ENCODE results near the gene GOLM1. TPM values are rescaled to one million over a fixed set of nuclear protein-coding genes. Genes with fewer than 3 reads are reported as not detected.

GOLM1 gene
- total RNA-seq, 1 donor from 2014 or later, result 92.6 TPM

DNA sequence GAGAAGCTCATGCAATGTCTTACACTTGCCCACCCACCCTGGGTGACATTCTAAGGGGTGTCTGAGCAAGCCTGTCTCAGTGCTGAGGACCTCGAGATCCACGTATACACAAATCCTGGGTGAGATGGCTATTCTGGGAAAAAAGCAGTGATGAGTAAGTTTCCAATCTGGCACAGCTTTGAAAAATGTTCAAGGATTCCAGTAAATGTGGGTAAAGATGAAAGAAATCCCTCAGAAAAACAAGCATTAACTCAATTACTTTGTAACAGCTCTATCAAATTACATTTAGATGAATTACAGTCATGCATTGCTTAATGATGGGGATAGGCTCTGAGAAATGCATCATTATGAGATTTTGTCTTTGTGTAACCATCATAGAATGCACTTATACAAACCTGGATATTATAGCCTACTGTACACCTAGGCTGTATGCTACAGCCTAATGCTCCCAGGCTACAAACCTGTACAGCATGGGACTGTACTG, 26.9 kb downstream of the GOLM1 start:
- Histone ChIP-seq H3K36me3 (ENCODE audit: control insufficient read depth, insufficient read depth, low read length) (no peaks in the 10 kb centered on the region), H3K4me3 (ENCODE audit: low read depth, low read length) (no peak overlapping the region), H3K27me3 (ENCODE audit: control insufficient read depth, insufficient read depth, low read length) (no peaks in the 10 kb centered on the region)
- DNase-seq (ENCODE audit: low read depth), result no peak
- TF ChIP-seq, protein P1, sequence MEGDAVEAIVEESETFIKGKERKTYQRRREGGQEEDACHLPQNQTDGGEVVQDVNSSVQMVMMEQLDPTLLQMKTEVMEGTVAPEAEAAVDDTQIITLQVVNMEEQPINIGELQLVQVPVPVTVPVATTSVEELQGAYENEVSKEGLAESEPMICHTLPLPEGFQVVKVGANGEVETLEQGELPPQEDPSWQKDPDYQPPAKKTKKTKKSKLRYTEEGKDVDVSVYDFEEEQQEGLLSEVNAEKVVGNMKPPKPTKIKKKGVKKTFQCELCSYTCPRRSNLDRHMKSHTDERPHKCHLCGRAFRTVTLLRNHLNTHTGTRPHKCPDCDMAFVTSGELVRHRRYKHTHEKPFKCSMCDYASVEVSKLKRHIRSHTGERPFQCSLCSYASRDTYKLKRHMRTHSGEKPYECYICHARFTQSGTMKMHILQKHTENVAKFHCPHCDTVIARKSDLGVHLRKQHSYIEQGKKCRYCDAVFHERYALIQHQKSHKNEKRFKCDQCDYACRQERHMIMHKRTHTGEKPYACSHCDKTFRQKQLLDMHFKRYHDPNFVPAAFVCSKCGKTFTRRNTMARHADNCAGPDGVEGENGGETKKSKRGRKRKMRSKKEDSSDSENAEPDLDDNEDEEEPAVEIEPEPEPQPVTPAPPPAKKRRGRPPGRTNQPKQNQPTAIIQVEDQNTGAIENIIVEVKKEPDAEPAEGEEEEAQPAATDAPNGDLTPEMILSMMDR (IDR thresholded peaks at IDR 0.05; ENCODE audit: insufficient read depth, low read length, poor library complexity, severe bottlenecking), result no peak

DNA sequence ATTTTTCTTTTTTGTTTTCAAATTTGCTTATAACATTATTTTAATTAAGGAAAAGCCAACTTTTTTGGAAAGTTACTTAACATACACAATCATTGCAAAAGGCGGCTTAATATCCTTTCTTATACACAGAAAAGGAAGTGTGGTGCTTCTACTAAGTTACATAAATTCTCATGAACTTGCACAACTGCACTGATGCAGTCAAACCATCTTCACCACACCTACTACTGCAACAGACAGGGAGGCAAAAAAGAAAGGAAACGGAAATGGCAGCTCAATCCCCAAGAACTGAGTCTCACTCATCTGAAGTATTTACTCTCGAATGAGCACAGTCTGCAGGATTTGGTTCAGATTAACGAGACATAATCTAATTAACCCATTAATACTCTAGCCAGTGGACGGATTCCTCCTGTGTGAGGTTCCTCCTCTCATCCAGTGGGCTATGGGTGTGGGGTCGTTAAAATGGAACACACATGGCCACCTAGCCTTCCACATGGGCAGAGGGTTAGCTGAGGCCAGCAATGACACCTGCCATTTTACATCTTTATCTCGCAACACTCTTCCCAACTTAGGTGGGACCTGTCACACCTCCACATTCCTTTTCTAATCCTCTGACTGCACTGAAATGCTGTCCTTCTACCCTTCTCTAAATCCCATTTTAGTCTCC, 30.0 kb downstream of the GOLM1 start:
- Histone ChIP-seq H3K27me3 (ENCODE audit: control insufficient read depth, insufficient read depth, low read length) (no peaks in the 10 kb centered on the region), H3K4me3 (ENCODE audit: low read depth, low read length) (no peak overlapping the region), H3K36me3 (ENCODE audit: control insufficient read depth, insufficient read depth, low read length) (no peaks in the 10 kb centered on the region)
- TF ChIP-seq, protein P1 (IDR thresholded peaks at IDR 0.05; ENCODE audit: insufficient read depth, low read length, poor library complexity, severe bottlenecking), result no peak
- no peak for DNase-seq (ENCODE audit: low read depth)

DNA sequence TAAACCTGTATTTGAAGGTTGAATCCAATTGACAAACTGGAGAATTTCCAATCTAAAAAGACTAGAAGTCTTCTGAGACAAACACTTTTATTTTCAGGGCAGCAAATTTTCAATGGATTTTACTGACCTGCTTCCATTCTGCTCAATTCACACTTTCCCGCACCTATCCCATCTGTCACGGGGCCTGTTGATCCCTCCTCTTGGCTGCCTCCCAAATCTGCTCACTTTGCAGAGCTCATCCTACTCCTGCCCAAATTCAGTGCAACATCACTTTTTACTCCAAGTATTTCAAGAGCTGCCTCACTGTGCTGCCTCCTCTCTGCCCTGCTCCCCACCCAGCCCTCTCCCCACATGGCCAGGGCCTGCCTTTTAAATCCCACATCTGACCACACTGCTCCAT, 35.1 kb downstream of the GOLM1 start:
- no peaks in the 10 kb centered on the region for H3K36me3 ChIP-seq (ENCODE audit: control insufficient read depth, insufficient read depth, low read length)
- DNase-seq (ENCODE audit: low read depth), result no peak
- TF ChIP-seq, protein P1 (IDR thresholded peaks at IDR 0.05; ENCODE audit: insufficient read depth, low read length, poor library complexity, severe bottlenecking), result no peak
- H3K4me3 ChIP-seq (ENCODE audit: low read depth, low read length), result no peak overlapping the region
- H3K27me3 ChIP-seq (ENCODE audit: control insufficient read depth, insufficient read depth, low read length), result no peaks in the 10 kb centered on the region

DNA sequence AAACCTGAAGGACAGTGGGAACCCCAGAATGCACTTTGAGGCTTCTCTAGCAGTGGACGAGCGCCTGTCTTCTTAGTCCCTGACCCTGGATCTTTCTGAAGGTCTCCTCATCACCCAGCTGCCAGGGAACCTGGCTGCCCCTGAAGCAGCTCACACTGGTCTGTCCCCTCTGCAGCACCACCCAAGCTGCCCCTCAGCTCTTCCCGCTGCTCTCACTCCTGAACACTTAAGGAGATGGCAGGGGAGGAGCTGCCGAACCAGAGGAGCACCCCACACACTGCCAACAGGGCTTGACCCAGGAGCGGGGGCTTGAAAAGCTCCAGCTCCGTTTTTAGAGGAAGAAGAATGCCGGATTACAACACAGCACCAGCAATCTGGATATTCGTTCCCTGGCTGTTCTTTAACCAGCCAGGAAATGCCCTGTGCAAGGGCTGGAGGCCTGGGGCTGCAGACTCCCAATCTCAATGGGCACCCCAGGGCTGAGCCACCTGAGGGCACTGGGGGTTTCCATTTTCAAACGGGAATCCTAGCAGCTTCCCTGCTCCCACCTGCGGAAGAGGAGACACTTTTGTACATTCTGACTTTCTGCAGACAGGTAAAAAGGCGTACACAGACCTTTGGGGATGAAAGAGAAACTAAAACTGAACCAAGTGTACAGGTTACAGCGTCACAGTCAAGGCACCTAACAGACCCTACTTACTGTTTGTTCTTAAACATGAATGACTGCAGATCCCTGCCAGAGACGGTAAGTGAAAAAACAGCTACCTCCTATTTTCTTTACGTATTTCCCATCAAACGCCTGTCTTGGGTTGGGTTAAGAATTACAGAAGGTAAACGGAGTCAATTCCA, 36.3 kb downstream of the GOLM1 start:
- H3K4me3 ChIP-seq (ENCODE audit: low read depth, low read length), result no peak overlapping the region
- DNase-seq (ENCODE audit: low read depth), result no peak
- H3K36me3 ChIP-seq (ENCODE audit: control insufficient read depth, insufficient read depth, low read length), result no peaks in the 10 kb centered on the region
- TF ChIP-seq, protein P1 (IDR thresholded peaks at IDR 0.05; ENCODE audit: insufficient read depth, low read length, poor library complexity, severe bottlenecking), result no peak
- no peaks in the 10 kb centered on the region for H3K27me3 ChIP-seq (ENCODE audit: control insufficient read depth, insufficient read depth, low read length)

DNA sequence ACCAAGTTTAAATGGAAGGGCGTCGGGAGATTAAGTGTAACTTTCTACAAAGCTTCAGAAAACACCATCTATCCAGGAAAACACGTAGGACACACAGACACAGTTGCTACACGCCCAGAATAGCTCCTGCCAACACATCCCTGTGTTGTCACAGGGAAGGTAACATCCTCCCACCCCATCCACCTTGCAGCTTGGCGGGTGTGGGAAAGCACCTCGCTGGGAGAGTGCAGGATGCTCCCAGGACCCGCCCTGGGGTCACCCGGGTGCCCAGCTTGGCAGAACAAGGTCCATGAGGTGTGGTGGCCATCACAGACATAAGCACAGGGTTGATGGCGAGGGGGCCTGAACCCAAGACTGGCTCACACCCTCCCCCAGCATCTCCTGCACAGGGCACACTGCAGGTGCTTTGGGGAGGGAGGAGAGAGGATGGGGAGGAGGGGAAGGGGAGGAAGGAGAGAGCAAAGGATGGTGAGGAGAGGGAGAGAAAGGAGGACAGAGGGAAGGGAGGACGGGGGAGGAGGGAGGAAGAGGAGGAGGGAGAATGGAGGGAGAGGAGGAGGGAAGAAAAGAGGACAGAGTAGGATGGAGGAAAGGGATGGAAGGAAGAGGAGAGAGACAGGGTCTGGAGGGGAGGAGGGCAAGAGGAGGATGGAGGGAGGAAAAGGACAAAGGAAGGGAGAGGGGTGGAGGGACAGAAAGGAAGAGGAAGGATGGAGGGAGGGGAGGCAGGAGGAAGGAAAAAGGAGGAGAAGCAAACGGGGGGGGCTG, 37.2 kb downstream of the GOLM1 start:
- Histone ChIP-seq H3K27me3 (ENCODE audit: control insufficient read depth, insufficient read depth, low read length) (no peaks in the 10 kb centered on the region), H3K36me3 (ENCODE audit: control insufficient read depth, insufficient read depth, low read length) (no peaks in the 10 kb centered on the region), H3K4me3 (ENCODE audit: low read depth, low read length) (no peak overlapping the region)
- no peak for DNase-seq (ENCODE audit: low read depth)
- TF ChIP-seq, protein P1 (IDR thresholded peaks at IDR 0.05; ENCODE audit: insufficient read depth, low read length, poor library complexity, severe bottlenecking), result no peak

Measured in kidney epithelial cell (primary cell).